Measurements from ENCODE around the gene CLN5. TPM values are rescaled to one million over a fixed set of nuclear protein-coding genes. Genes with fewer than 3 reads are reported as not detected.
"Not testable (repeated sequence)": the region's sequence is repeated elsewhere in the genome, so short reads cannot be mapped to it uniquely, and the experiment has no call there.

The CLN5 gene
- total RNA-seq, 2 experiments from 2014 or later, result 14.5 to 14.9 TPM

GRCh38 chr13:77000475-77000874 lies 8.6 kb downstream of the CLN5 start:
- ChIA-PET POLR2A (no interaction called here), CTCF (interaction anchor here (1.0 to 2.2 kb wide), 5 partner anchors 8 to 25 kb away, joined by 4 to 14 read pairs (median 8); partner anchors contain the start of gene CLN5)
- Mint-ChIP-seq H3K36me3 (ENCODE audit: low read depth) (peaks cover 51% of the 10 kb centered on the region), H3K4me1 (peaks cover 45% of the 10 kb centered on the region), H3K27ac (peak overlapping the region; percentile 37), H3K9me3 (ENCODE audit: low read depth) (no peaks in the 10 kb centered on the region), H3K27me3 (no peaks in the 10 kb centered on the region), H3K4me3 (no peak overlapping the region)
- ATAC-seq (no peak), DNase-seq (no peak)
- intact Hi-C loops (cut with DNase I, micrococcal nuclease), result no loop called here

- POLR2A ChIA-PET, result interaction anchor here (1.0 to 1.3 kb wide), 2 partner anchors 9 to 24 kb away, joined by 3 read pairs; no protein-coding TSS in a partner anchor
- Mint-ChIP-seq H3K27me3 (no peaks in the 10 kb centered on the region), H3K27ac (peak overlapping the region; percentile 40), H3K9me3 (ENCODE audit: low read depth) (no peaks in the 10 kb centered on the region), H3K36me3 (ENCODE audit: low read depth) (peaks cover 47% of the 10 kb centered on the region), H3K4me1 (peaks cover 47% of the 10 kb centered on the region), H3K4me3 (no peak overlapping the region)
- CTCF ChIA-PET, result interaction anchor here (0.5 to 2.2 kb wide), 12 partner anchors 9 to 477 kb away, joined by 3 to 14 read pairs (median 4); partner anchors contain the start of genes CLN5 and FBXL3
- intact Hi-C loops (cut with DNase I, micrococcal nuclease), result no loop called here
- DNase-seq (no peak), ATAC-seq (no peak)
These were observed 9.7 kb downstream of the CLN5 start for GRCh38 chr13:77001540-77001939.

GRCh38 chr13:77001963-77002587 lies 10.2 kb downstream of the CLN5 start:
- intact Hi-C loops (cut with DNase I, micrococcal nuclease), result no loop called here
- ATAC-seq, result peak; percentile 33
- CTCF ChIA-PET, result interaction anchor here (0.5 to 2.2 kb wide), 12 partner anchors 10 to 476 kb away, joined by 3 to 14 read pairs (median 4); partner anchors contain the start of genes CLN5 and FBXL3
- POLR2A ChIA-PET, result interaction anchor here (0.6 to 1.3 kb wide), 3 partner anchors 9 to 68 kb away, joined by 3 to 4 read pairs (median 3); no protein-coding TSS in a partner anchor
- no peaks in the 10 kb centered on the region for H3K9me3 Mint-ChIP-seq (ENCODE audit: low read depth)
- no peaks in the 10 kb centered on the region for H3K27me3 Mint-ChIP-seq
- peaks cover 46% of the 10 kb centered on the region for H3K36me3 Mint-ChIP-seq (ENCODE audit: low read depth)
- no peak for DNase-seq
- H3K4me1 Mint-ChIP-seq, result peaks cover 44% of the 10 kb centered on the region
- no peak overlapping the region for H3K4me3 Mint-ChIP-seq
- peak overlapping the region; percentile 65 for H3K27ac Mint-ChIP-seq

GRCh38 chr13:77002590-77003190 lies 10.8 kb downstream of the CLN5 start:
- ATAC-seq (no peak), DNase-seq (no peak)
- H3K4me1 Mint-ChIP-seq, result peaks cover 44% of the 10 kb centered on the region
- no peaks in the 10 kb centered on the region for H3K27me3 Mint-ChIP-seq
- ChIA-PET POLR2A (interaction anchor here (0.6 to 1.3 kb wide), 3 partner anchors 10 to 67 kb away, joined by 3 to 4 read pairs (median 3); no protein-coding TSS in a partner anchor), CTCF (interaction anchor here (0.9 to 5.4 kb wide), 10 partner anchors 9 to 46 kb away, joined by 3 to 29 read pairs (median 6); partner anchors contain the start of genes CLN5 and FBXL3)
- intact Hi-C loops (cut with DNase I, micrococcal nuclease), result no loop called here
- no peaks in the 10 kb centered on the region for H3K9me3 Mint-ChIP-seq (ENCODE audit: low read depth)
- no peak overlapping the region for H3K4me3 Mint-ChIP-seq
- peaks cover 47% of the 10 kb centered on the region for H3K36me3 Mint-ChIP-seq (ENCODE audit: low read depth)
- H3K27ac Mint-ChIP-seq, result peak overlapping the region; percentile 65

- H3K4me3 Mint-ChIP-seq; POLR2A ChIA-PET; H3K27me3 Mint-ChIP-seq; H3K9me3 Mint-ChIP-seq (ENCODE audit: low read depth): not testable (repeated sequence)
- Mint-ChIP-seq H3K27ac (peak overlapping the region; percentile 74), H3K36me3 (ENCODE audit: low read depth) (peaks cover 51% of the 10 kb centered on the region), H3K4me1 (peaks cover 34% of the 10 kb centered on the region)
- CTCF ChIA-PET, result interaction anchor here (1.2 to 5.4 kb wide), 4 partner anchors 9 to 17 kb away, joined by 5 to 29 read pairs (median 8); no protein-coding TSS in a partner anchor
- intact Hi-C loops (cut with DNase I, micrococcal nuclease), result loop anchor here (2.0 kb wide), 2 partner anchors 16 kb away; partner anchors contain the start of gene CLN5 (in 1 of the 2)
- DNase-seq (peak; percentile 18), ATAC-seq (peak; percentile 76)
These were observed 16.5 kb downstream of the CLN5 start for GRCh38 chr13:77008337-77008736.

GRCh38 chr13:77009011-77009410 lies 17.1 kb downstream of the CLN5 start:
- Mint-ChIP-seq H3K4me1 (peaks cover 39% of the 10 kb centered on the region), H3K27ac (peak overlapping the region; percentile 74), H3K36me3 (ENCODE audit: low read depth) (peaks cover 57% of the 10 kb centered on the region), H3K27me3 (no peaks in the 10 kb centered on the region), H3K9me3 (ENCODE audit: low read depth) (no peaks in the 10 kb centered on the region), H3K4me3 (no peak overlapping the region)
- DNase-seq (peak; percentile 19), ATAC-seq (peak; percentile 81)
- CTCF ChIA-PET, result interaction anchor here (1.2 to 1.3 kb wide), 2 partner anchors 12 to 16 kb away, joined by 5 read pairs; no protein-coding TSS in a partner anchor
- POLR2A ChIA-PET, result interaction anchor here (0.7 kb wide), 1 partner anchor 9 kb away, joined by 3 read pairs; no protein-coding TSS in a partner anchor
- intact Hi-C loops (cut with DNase I, micrococcal nuclease), result loop anchor here (1.0 to 2.0 kb wide), 3 partner anchors 16 to 18 kb away; partner anchors contain the start of gene CLN5 (in 1 of the 2)

GRCh38 chr13:77009719-77010118 lies 17.8 kb downstream of the CLN5 start:
- DNase-seq; H3K27me3 Mint-ChIP-seq; H3K4me3 Mint-ChIP-seq; H3K9me3 Mint-ChIP-seq (ENCODE audit: low read depth); POLR2A ChIA-PET; H3K27ac Mint-ChIP-seq; ATAC-seq: not testable (repeated sequence)
- Mint-ChIP-seq H3K4me1 (peaks cover 38% of the 10 kb centered on the region), H3K36me3 (ENCODE audit: low read depth) (peaks cover 59% of the 10 kb centered on the region)
- intact Hi-C loops (cut with DNase I, micrococcal nuclease), result loop anchor here (1.0 to 2.0 kb wide), 3 partner anchors 15 to 18 kb away; partner anchors contain the start of gene CLN5 (in 1 of the 2)
- CTCF ChIA-PET, result interaction anchor here (0.6 to 1.3 kb wide), 2 partner anchors 11 to 55 kb away, joined by 3 to 5 read pairs; no protein-coding TSS in a partner anchor

GRCh38 chr13:77013853-77014542 lies 22.1 kb downstream of the CLN5 start:
- CTCF ChIA-PET, result interaction anchor here (0.8 to 3.6 kb wide), 6 partner anchors 11 to 76 kb away, joined by 3 to 10 read pairs (median 4); no protein-coding TSS in a partner anchor
- intact Hi-C loops (cut with DNase I, micrococcal nuclease), result no loop called here
- DNase-seq, result no peak
- no peaks in the 10 kb centered on the region for H3K27me3 Mint-ChIP-seq
- POLR2A ChIA-PET, result no interaction called here
- H3K4me1 Mint-ChIP-seq, result peaks cover 42% of the 10 kb centered on the region
- no peak for ATAC-seq
- H3K9me3 Mint-ChIP-seq (ENCODE audit: low read depth), result no peaks in the 10 kb centered on the region
- H3K36me3 Mint-ChIP-seq (ENCODE audit: low read depth), result peaks cover 66% of the 10 kb centered on the region
- H3K27ac Mint-ChIP-seq, result peak overlapping the region; percentile 7
- H3K4me3 Mint-ChIP-seq, result no peak overlapping the region

- Mint-ChIP-seq H3K9me3 (ENCODE audit: low read depth) (no peaks in the 10 kb centered on the region), H3K27ac (no peak overlapping the region), H3K4me3 (no peak overlapping the region), H3K27me3 (no peaks in the 10 kb centered on the region), H3K4me1 (peaks cover 40% of the 10 kb centered on the region), H3K36me3 (ENCODE audit: low read depth) (peaks cover 60% of the 10 kb centered on the region)
- ChIA-PET POLR2A (no interaction called here), CTCF (interaction anchor here (1.2 to 3.6 kb wide), 3 partner anchors 10 to 27 kb away, joined by 3 to 10 read pairs (median 5); no protein-coding TSS in a partner anchor)
- intact Hi-C loops (cut with DNase I, micrococcal nuclease), result no loop called here
- DNase-seq (no peak), ATAC-seq (no peak)
These were observed 23.2 kb downstream of the CLN5 start for GRCh38 chr13:77014906-77015685.

- peaks cover 48% of the 10 kb centered on the region for H3K4me1 Mint-ChIP-seq
- DNase-seq (no peak), ATAC-seq (no peak)
- CTCF ChIA-PET, result interaction anchor here (0.8 to 3.6 kb wide), 7 partner anchors 9 to 36 kb away, joined by 3 to 10 read pairs (median 4); no protein-coding TSS in a partner anchor
- peaks cover 54% of the 10 kb centered on the region for H3K36me3 Mint-ChIP-seq (ENCODE audit: low read depth)
- H3K27me3 Mint-ChIP-seq, result no peaks in the 10 kb centered on the region
- intact Hi-C loops (cut with DNase I, micrococcal nuclease), result no loop called here
- no peak overlapping the region for H3K4me3 Mint-ChIP-seq
- POLR2A ChIA-PET, result interaction anchor here (1.4 kb wide), 1 partner anchor 9 kb away, joined by 6 read pairs; no protein-coding TSS in a partner anchor
- no peak overlapping the region for H3K27ac Mint-ChIP-seq
- H3K9me3 Mint-ChIP-seq (ENCODE audit: low read depth), result no peaks in the 10 kb centered on the region
These were observed 24.5 kb downstream of the CLN5 start for GRCh38 chr13:77016251-77016812.
